ENCODE data around the gene SLC36A2.
"Not testable (repeated sequence)": the region's sequence is repeated elsewhere in the genome, so short reads cannot be mapped to it uniquely, and the experiment has no call there.

SLC36A2 gene

DNA sequence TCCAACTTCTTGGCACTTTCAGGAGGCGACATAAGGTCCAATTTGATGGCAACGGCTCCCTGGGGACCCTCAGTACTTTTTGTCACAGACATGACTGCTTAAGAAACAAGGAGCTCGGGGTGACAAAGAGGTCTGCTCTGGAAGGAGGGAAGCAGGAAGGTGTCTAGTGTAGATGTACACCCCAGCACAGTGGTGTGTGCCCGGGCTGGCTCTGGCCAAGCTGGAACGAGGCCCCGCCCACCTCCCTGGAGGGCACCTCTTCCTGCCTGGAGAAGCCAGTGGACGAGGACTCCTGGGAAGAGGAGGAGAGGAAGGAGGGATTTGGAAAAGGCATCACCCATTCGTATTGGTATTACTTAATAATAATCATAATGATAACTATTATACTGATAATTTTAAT, at the start of gene SLC36A2:
Gene SLC36A2, minus strand, starts transcription at position 191 of the 400 bp plus-strand sequence. Its CDS starts 99 bp downstream, at position 92.
- DNase-seq, result no peak

DNA sequence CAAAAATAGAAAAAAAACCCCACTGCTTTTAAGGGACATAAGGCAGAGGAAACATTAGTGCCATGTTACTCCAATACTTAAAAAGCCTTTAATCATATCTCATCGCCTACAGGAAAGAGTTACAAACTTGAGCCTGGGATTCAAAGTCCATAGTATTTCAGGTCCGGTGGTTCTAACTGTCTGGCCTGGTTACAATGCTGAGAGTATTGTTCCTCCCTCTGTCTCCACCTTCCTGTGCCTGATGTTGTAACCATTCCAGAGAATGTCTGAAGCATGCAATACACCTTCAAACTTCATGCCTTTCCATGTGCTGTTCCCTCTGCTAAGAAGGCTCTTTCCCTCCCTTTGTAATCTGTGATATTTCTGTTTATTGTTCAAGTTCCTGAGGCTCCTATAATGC, 41.6 kb upstream of the SLC36A2 start:
- no peak for DNase-seq

DNA sequence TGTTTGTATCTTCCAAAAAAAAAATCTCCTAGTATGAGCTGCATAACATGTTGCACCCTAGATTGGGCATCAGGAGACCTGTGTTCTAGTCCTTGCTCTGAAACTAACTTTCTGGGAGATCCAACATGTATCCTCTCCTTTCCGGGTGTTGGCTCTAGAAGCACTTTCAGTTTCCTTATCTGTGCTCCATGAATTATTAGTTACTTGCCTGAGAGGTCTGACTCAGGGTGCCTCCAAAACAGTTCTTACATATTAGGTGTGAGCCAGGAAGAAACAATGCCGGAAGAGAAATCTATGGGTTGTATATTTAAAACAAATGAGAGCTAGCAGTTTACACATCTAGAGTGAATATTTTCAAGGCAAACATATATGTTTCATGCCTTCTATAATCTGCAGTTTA, 36.7 kb upstream of the SLC36A2 start:
- DNase-seq, result no peak

DNA sequence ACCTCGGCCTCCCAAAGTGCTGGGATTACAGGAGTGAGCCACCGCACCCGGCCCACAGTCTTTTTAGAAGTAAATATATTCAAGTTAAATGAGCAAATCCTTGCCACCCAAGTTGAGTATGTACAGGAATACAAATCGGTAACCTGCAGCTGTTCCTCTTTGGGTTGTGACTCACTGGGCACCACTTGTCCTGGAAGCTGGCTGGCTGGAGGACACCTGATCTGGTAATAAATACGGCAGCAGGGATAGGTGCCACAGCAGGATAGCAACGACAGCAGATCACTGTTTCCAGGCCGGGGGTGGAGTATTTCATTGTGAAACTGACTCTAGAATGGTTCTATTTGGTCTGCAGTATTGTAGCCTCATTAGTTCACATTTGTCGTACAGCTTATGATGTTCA, 35.7 kb upstream of the SLC36A2 start:
- no peak for DNase-seq

DNA sequence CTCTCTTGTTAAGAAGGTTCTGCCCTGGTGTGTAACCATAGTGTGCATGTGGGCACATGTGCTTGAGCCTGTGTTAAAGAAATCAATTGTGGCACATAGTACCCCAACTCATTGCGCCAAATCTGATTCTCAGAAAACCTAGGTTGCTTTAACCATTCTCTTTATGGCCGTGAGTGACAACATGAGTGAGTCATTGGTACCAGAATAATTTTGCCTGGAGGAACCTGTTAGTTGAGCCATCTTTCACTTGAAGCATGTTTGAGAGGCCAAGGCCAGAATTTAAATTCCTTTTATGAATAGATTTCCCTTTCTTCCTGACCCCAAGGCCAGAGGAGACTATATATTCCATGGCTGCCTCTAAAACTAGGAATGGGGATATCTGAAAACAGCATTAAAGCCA, 35.2 kb upstream of the SLC36A2 start:
- DNase-seq, result no peak

DNA sequence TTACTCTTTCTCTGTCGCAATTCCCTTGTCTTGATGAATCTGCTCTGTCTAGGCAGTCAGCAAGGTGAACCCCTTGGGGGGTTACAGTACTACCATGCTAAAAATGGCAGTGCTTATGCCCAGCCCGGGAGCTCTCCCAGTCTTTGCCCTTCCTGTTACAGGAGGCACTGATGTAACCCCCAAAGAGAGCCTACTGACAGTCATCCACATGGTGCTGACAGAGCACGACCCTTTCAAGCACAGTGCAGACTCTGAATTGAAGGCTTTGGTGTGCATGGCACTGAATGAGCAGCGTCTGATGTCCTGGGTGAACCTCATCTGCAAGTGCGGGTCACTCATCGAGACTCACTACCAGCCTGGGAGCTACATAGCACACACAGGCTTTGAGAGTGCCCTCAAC, 34.5 kb upstream of the SLC36A2 start:
- DNase-seq, result no peak

DNA sequence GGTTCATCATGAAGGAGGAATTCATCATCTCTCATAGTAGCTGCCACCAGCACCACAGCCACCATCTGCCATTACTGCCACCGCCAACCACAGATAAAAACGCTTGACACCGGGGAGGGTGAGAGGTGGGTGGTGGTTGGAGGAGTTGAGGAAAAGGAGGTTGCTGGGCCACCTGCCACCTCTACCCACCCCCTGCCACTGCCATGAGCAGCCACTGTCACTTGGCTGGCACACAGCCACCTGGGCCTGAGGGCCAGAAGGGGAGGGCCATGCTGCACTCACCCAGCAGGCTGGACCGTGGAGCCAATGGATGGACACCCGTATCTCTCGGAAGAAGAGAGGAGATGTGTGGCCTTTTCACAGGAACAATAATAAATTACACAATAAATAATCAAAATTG, 31.3 kb upstream of the SLC36A2 start:
- DNase-seq, result no peak

DNA sequence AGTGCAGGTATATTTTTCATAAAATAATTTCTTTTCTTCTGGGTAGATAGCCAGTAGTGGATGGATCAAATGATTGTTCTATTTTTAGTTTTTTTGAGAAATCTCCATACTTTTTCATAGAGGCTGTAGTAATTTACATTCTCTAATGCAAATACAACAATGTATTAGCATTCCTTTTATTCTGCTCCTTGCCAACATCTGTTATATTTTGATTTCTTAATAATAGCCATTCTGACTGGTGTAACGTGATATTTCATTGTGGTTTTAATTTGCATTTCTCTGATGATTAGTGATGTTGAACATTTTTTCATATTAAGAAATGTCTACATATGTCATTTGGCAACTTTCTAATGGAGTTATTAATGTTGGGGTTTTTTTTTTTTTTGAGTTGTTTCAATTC, 27.2 kb upstream of the SLC36A2 start:
- DNase-seq, result no peak

DNA sequence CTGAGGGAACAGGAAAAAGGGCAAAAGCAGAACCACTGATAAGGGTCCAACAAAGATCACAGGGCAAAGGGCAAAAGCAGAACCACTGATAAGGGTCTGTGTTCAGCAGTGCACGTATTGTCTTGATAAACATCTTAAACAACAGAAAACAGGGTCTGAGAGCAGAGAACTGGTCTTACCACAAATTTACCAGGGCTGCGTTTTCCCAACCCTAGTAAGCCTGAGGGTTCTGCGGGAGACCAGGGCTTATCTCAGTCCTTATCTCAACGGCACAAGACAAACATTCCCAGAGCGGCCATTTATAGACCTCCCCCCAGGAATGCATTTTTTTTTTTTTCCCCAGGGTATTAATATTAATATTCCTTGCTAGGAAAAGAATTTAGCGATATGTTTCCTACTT, 19.7 kb upstream of the SLC36A2 start:
- not testable (repeated sequence) for DNase-seq

DNA sequence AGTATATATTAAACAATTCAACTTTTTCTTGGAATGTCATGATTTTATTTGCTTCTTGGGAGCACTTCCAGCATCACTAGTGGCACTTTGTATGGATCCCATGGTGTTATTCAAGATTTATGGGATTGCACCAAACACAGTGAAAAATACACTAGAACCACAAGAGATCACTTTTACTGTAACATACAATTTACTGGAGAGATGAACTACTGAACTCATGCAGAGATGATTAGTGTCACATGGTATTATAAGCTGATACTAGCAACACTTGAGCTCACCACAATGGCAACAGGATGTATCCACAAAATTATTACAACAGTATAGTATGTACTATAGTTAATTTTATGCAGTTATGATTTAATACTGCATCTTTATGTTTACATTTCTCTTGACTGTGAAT, 16.3 kb upstream of the SLC36A2 start:
- no peak for DNase-seq

DNA sequence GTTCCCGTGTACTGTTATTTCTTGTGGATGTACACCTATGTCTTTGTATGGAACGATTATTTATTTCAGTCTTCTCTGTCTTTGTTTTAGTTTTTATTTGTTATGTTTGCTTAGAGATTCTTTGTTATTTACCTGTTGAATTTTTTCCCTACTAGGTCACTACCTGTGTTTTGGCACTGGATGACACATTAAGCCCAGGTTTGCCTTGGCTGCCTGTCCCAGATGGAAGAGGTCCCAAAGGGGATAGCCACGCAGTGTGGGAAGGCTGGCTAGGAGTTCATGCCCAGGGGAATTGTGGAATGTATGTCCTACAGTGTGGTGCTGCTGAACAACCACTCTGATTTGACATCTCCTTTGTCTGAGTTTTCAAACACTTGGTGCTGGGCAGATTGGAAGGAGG, 15.6 kb upstream of the SLC36A2 start:
- DNase-seq, result no peak

DNA sequence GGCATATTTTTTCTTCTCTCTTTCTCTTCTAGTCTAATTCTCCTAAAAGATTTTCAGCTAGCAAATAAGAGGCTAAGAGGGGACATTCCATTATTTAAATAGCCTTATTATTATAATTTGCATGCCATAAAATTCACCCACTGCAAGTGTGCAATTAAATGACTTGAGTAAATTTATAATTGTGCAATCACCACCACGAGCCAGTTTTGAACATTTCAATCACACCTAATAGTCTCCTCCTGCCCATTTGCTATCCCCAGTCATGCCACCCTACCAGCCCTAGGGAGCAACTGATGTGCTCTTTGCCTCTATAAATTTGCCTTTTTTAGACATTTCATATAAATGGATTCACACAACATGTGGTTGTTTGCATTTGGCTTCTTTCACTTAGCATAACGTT, 12.0 kb upstream of the SLC36A2 start:
- no peak for DNase-seq

DNA sequence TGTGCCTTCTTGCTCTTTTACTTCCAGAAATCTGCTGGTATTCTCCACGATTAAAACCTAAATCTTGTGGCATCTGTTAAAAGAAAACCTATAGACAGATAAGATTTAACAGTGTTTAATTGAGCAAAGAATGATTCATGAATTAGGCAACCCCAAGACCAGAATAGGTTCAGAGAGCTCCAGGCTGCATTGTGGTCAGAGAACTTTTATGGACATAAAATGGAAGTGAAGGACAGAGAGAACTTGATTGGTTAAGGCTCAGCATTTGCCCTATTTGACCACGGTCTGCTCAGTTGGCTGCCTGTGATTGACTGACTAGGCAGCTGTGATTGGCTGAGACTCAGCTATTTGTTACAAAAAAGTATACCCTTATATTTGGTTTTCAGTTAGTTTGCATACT, 10.4 kb upstream of the SLC36A2 start:
- DNase-seq, result no peak

DNA sequence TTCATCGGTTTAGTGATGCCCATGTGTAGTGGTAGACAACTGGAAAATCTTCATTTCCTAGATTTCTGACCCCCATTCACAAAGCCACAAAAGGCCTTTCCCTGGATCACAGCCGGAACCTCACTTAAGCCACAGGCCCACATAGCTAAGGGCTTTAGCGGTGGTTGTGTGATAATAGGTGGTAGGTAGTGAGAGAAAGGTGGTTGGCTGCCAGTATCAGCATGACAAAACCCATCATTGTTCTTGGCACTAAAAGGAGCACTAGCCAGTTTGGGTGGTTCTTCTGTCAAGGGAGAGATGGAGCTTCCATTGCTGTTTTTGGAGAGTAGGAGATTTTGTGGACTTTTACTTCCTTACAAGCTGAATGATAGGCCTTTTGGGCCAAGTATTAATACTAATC, 9.7 kb upstream of the SLC36A2 start:
- DNase-seq, result no peak

DNA sequence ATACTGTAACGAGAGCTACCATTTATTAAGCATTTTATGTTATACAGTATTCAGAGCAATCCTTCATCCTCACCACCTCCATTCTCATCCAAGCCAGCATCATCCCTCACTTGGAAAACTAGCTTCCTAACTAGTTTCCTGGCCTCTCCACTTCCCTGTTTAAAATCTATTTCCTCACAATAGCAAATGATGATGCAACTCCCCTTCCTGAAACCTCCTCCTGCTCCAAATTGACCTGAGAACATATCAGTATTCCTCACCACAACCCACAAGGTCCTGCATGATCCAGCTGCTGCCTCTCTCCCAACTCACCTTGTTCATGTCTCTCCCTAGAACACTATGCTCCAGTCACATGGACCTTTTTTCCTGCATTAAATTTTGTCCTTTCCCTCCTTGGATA, 4.3 kb upstream of the SLC36A2 start:
- DNase-seq, result no peak

DNA sequence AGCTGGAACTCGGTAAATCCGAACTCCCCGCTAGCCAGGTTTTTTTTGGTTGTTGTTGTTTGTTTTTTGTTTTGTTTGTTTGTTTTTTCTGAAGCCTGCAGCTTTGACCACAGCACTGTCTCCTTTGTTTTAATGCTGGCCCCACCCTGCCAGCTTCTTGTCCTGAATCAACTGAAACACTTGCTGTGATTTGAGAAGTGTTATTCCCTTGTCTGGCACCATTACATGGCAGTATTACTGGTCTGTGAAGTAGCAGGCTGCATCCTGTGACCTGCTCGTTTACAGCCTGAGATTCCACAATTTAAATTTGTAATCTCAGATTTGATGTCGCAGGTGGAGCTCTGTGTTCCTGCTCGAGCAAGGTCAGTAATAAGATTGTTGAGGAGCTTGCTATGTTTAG, 1.4 kb upstream of the SLC36A2 start:
- no peak for DNase-seq

DNA sequence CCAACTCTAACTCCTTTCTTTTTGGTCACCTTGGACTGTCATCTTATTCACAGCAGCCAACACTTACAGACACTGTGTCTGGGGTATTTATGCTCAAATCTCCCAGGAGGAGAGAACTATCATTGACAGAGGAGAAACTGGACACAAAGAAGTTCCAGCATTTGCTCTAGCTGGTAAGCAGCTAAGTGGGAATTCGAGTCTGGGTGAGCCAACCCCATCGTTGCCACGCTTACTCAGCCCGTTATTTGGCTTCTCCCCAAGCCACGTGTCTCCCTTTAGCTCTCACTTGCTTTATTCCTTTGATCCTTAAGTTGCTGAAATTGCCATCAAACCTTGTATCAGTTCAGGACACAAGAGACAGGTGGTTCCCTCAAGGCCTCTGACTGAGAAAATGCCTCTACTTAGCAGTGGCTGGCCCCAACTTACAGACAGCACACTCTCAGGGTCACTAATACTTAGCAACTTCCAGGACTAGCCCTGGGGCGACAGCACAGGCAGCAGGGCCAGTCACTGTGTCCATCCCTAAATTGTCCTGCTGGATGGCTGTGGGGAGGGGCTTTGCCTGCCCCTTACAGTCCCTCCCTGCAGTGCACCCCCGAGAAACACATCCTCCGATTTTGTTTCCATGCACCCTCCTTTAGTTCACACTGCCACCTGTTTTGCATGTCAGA, 1.4 kb downstream of the SLC36A2 start:
- DNase-seq, result no peak

DNA sequence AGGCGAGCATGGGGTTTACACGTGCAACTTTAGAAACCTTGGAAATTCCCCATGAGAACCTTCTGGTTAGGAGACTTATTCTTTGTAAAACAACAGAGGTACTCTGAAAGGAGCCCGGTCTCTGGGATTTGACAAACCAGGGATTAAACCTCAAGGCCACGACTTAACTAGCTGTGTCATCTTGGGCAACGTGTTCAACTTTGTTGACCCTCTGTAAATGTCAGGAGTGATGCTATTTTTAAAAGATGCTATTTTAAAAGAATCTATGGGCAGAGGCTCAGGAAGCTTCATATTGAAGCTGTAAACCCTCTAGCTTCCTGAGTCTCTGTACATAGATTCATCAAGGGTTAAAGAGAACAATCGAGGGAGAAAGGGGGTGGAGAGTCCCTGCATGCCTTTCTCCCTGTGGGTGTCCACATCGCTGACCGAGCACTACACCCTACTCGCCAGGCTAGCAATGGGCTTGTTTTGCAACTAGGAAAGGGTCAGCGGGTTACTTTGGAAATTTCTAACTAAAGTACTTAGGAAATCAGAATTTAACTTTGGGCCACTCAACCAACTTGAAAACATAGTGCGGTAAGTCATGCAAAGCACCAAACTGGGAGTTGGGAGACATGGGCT, 2.1 kb downstream of the SLC36A2 start:
- no peak for DNase-seq

DNA sequence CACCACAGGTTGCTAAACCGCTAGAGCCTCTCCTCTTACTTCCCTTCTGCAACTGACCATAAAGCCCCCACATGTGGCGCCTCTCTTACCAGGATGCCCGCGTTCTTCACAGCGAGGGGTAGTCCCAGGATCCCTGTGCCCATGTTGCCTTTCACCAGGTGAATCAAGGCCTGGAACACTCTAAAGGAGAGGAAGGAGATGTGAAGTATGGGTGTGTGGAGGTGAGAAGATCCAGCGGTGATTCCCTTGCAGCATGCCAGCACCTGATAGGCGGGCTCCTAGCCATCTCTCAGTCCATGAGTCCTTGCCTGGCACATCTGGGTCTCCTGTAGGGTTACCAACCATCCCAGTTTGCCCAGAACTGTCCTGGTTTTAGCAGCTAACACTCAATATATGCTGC, 3.3 kb downstream of the SLC36A2 start:
- no peak for DNase-seq

DNA sequence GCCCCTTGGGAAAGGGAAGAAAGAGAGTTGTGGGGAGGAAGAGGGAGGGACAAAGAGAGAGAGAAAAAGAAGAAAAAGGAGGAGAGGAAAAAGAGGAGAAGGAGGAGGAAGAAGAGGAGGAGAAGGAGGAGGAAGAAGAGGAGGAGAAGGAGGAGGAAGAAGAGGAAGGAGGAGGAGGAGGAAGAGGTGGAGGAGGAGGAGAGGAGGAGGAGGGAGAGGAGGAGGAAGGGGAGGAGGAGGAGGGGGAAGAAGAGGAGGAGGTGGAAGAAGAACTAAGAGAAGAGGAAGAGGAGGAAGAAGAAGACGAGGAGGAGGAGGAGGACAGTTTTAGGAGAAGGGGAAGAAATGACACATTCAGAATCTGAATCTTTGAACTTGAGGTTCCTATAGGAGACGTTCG, 7.4 kb downstream of the SLC36A2 start:
- DNase-seq, result no peak

DNA sequence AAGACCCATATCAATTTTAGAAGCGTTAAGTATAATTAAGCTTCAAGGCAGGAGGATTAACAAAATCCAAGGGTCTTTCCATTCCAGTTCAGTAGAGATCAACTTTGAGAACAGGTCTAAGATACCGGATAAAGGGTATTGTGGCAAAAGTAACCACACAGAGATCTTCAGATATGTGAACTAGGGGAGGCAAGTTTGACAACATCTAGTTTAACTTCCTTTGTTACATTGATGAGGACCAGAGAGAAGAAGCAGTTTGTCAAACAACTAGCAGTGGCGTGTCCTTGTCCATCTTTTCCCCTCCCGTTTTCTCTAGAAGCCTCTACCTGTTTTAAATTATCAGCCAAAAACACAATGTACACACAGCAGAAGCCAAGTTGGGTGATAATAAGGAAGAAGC, 8.6 kb downstream of the SLC36A2 start:
- DNase-seq, result no peak

DNA sequence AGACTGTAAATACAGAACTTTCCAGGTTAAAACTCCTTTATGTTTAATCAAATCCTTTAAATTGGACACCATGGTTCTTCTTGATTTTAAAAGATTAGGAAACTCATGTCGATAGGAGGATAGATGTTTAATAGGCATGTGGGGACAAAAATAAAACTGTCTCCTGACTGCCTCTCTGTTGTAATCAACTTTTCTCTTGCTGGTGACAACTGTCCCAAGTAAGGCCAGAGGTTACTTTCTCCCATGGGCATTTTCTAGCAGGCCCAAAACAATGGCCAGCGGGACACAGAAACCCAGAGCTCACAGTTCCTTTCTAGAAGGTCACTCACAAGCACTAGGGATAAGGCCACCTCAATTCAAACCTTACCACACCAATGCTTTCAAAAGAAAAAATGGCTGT, 14.5 kb downstream of the SLC36A2 start:
- no peak for DNase-seq

DNA sequence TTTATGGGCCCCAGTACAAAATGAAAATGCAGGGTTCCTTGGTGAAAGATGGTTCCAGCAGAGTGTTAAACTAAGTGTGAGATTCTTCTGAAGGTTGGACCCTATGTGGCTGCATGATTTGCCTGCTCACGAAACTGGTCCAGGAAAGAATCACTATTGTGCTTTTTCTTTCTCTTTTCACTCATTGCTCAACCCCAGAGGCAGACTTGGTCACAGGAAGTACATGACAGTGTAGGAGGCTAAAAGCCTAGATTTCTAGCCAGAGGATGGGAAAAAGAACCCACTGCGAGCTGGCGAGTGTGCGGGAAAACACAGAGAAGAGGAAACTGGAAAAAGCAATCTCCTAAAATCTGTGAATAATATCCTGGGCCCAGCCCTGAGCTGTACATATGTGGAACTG, 18.6 kb downstream of the SLC36A2 start:
- DNase-seq, result no peak

DNA sequence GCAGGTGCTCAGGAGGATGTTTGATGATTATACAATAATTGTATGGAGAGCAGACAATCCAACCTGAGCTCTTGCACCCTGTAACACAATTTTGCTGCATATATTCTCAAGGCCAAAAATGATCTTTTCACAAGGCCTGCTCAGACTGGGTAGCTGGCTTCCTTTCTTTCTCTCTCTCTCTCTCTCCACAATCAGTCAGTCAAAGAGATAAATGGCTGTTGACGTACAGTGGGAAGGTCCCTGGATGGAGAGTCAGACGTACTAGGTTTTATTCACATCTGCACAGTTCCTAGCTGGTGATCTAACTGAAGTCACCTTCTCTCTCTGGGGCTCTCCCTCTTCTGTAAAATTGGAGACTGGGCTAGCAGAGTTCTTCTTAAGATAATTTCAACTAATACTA, 19.8 kb downstream of the SLC36A2 start:
- DNase-seq, result no peak

DNA sequence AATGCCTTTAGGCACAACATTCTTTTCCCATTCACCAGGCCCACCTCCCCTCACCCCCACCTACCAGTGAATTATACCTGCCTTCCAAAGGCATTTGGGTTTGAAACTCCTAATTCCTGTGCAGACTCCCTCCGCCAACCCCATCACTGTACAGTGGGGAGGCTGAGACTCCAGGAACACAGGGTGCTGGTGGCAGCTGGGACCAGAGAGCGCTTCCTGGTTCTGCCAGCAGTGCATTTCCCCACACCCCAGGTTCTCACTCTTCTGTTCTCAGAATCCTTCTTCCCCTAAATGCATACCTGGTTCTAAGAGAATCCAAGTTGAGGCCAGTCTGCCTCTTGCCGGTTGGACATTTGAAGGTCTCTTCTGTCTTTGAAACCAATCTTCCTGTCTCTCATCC, 21.1 kb downstream of the SLC36A2 start:
- DNase-seq, result no peak

Measured in activated naive CD4-positive, alpha-beta T cell treated with anti-CD3 and anti-CD28 coated beads, Interleukin-2, amount 50 U/mL, for 16 hours (primary cell).